ENCODE results near the gene DOC2A.

DNA sequence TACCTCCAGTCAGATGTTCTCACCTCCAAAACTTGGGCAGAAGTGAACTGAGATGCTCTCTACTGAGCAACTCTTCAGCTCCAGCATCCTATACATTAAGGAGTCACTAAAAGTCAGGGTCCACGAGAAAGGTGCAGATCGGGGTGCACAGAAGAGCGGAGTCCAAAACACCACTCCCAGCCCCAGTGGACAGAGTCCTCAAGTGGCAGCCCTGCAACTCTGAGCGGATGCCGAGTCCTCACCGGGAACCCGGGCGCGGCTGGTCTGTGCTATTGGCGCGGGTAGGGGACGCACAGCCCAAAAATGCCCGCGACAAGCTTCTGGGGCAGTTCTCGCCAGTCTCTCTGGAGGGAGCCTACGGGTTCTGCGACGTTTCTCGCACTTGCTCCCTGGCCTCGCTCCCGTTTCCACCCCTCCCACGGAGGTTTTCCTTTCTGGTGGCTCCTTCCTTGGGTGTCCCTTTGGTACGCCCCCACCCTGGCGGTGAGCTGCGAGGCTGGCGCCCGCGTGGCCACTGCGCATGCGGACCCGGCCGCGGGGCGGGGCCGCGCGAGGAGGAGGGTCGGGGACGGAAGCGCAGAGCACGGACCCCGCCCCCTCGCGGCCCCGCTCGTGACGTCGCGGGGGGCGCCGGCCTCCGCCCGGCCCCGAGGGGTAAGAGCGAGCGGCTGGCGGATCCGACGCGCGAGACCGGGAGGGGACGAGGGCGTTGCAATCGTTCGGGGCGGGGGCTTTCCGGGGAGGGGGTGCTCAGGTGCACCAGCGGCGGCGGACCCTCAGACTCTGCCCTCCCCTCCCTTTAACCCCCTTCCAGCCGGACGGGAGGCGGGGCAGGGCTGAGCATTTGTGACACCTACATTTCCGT lies 49.1 kb downstream of the DOC2A start, which contains the start of gene TMEM219:
- TF ChIP-seq, protein P1, sequence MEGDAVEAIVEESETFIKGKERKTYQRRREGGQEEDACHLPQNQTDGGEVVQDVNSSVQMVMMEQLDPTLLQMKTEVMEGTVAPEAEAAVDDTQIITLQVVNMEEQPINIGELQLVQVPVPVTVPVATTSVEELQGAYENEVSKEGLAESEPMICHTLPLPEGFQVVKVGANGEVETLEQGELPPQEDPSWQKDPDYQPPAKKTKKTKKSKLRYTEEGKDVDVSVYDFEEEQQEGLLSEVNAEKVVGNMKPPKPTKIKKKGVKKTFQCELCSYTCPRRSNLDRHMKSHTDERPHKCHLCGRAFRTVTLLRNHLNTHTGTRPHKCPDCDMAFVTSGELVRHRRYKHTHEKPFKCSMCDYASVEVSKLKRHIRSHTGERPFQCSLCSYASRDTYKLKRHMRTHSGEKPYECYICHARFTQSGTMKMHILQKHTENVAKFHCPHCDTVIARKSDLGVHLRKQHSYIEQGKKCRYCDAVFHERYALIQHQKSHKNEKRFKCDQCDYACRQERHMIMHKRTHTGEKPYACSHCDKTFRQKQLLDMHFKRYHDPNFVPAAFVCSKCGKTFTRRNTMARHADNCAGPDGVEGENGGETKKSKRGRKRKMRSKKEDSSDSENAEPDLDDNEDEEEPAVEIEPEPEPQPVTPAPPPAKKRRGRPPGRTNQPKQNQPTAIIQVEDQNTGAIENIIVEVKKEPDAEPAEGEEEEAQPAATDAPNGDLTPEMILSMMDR (IDR thresholded peaks at IDR 0.05), result peak; percentile 9 to 83 (median 64)
- peak; percentile 33 to 61 for TF ChIP-seq POLR2A (IDR thresholded peaks at IDR 0.05)

All from adrenal gland (tissue), 5 donors.